ENCODE results near the gene ALDH16A1. TPM values are rescaled to one million over a fixed set of nuclear protein-coding genes. Genes with fewer than 3 reads are reported as not detected.

ALDH16A1 gene
- polyA plus RNA-seq, 1 donor, result 27.5 TPM

GRCh38 chr19:49518033-49518432 lies 65.0 kb downstream of the ALDH16A1 start:
- Histone ChIP-seq H3K36me3 (ENCODE audit: control insufficient read depth, insufficient read depth, low read length) (peaks cover 40% of the 10 kb centered on the region), H3K27ac (ENCODE audit: low read length) (no peak overlapping the region)

More at GRCh38 chr19:49518033-49518432, 65.0 kb downstream of the ALDH16A1 start:
- no peaks in the 10 kb centered on the region for H3K9me3 ChIP-seq (ENCODE audit: control insufficient read depth, low read depth, low read length)
- no peak for DNase-seq
- H3K4me3 ChIP-seq (ENCODE audit: low read length), result no peak overlapping the region
- H3K27me3 ChIP-seq (ENCODE audit: control insufficient read depth, insufficient read depth, low read length), result no peaks in the 10 kb centered on the region
- 100% methylated on average over 1 of the region's 3 CpGs for WGBS (ENCODE audit: insufficient coverage, low lambda C conversion rate)
- H3K4me1 ChIP-seq (ENCODE audit: control insufficient read depth, insufficient read depth, low read length), result peaks cover 21% of the 10 kb centered on the region

Other genes starting within 250 kb of the ALDH16A1 start
- gene SLC6A16, start 128.0 kb upstream of the ALDH16A1 start, polyA plus RNA-seq, result 0.61 TPM
- 5.9 TPM for gene CD37, start 117.8 kb upstream of the ALDH16A1 start, polyA plus RNA-seq
- gene TEAD2, start 90.8 kb upstream of the ALDH16A1 start, polyA plus RNA-seq, result 17.2 TPM
- gene DKKL1, start 89.3 kb upstream of the ALDH16A1 start, polyA plus RNA-seq, result 0.91 TPM
- gene KASH5, start 65.0 kb upstream of the ALDH16A1 start, polyA plus RNA-seq, result not detected
- gene PTH2, start 29.8 kb upstream of the ALDH16A1 start, polyA plus RNA-seq, result not detected
- not detected for gene GFY, start 27.8 kb upstream of the ALDH16A1 start, polyA plus RNA-seq
- 0.19 TPM for gene SLC17A7, start 11.7 kb upstream of the ALDH16A1 start, polyA plus RNA-seq
- 80.8 TPM for gene PIH1D1, start 1.4 kb upstream of the ALDH16A1 start, polyA plus RNA-seq
- gene FLT3LG, start 21.0 kb downstream of the ALDH16A1 start, polyA plus RNA-seq, result 6.6 TPM
- gene RPL13A, start 34.4 kb downstream of the ALDH16A1 start, polyA plus RNA-seq, result 3,839 TPM
- gene RPS11, start 43.2 kb downstream of the ALDH16A1 start, polyA plus RNA-seq, result 3,330 TPM
- gene FCGRT, start 59.4 kb downstream of the ALDH16A1 start, polyA plus RNA-seq, result 510 TPM
- gene RCN3, start 74.8 kb downstream of the ALDH16A1 start, polyA plus RNA-seq, result 59.7 TPM
- gene NOSIP, start 127.3 kb downstream of the ALDH16A1 start, polyA plus RNA-seq, result 51.3 TPM
- 11.4 TPM for gene PRRG2, start 128.1 kb downstream of the ALDH16A1 start, polyA plus RNA-seq
- 19.1 TPM for gene PRR12, start 138.0 kb downstream of the ALDH16A1 start, polyA plus RNA-seq
- 36.8 TPM for gene RRAS, start 186.9 kb downstream of the ALDH16A1 start, polyA plus RNA-seq
- 35.4 TPM for gene SCAF1, start 189.0 kb downstream of the ALDH16A1 start, polyA plus RNA-seq
- gene IRF3, start 212.6 kb downstream of the ALDH16A1 start, polyA plus RNA-seq, result 95.2 TPM
- gene BCL2L12, start 212.7 kb downstream of the ALDH16A1 start, polyA plus RNA-seq, result 22.4 TPM
- gene PRMT1, start 224.0 kb downstream of the ALDH16A1 start, polyA plus RNA-seq, result 125 TPM
- gene ADM5, start 236.4 kb downstream of the ALDH16A1 start, polyA plus RNA-seq, result 1.4 TPM
- gene CPT1C, start 237.9 kb downstream of the ALDH16A1 start, polyA plus RNA-seq, result 7.4 TPM